ENCODE results near the gene WDR33.
A peak's percentile ranks its signal among the peaks of the same experiment; 100 is the strongest.

The WDR33 gene

GRCh38 chr2:127841466-127842178, 30.7 kb upstream of the WDR33 start:
- Histone ChIP-seq H3K4me3 (ENCODE audit: low read depth, low read length, poor library complexity, severe bottlenecking) (no peak overlapping the region), H3K9me3 (ENCODE audit: low read length) (no peaks in the 10 kb centered on the region), H2AFZ (ENCODE audit: low read length) (no peak overlapping the region), H3F3A (ENCODE audit: insufficient read depth, low read length) (no peaks in the 10 kb centered on the region), H3K79me2 (ENCODE audit: insufficient read depth, low read length) (no peaks in the 10 kb centered on the region), H3K27me3 (ENCODE audit: insufficient read depth, low read length) (no peaks in the 10 kb centered on the region), H4K20me1 (ENCODE audit: insufficient read depth, low read length) (no peaks in the 10 kb centered on the region), H3K9ac (ENCODE audit: low read length) (no peak overlapping the region), H3K36me3 (ENCODE audit: insufficient read depth, low read length) (peaks cover 26% of the 10 kb centered on the region), H3K4me2 (ENCODE audit: low read length) (no peak overlapping the region), H3K27ac (ENCODE audit: low read depth, low read length, poor library complexity, severe bottlenecking) (no peak overlapping the region), H3K4me1 (ENCODE audit: insufficient read depth, low read length, severe bottlenecking) (no peaks in the 10 kb centered on the region), H3K9me2 (ENCODE audit: low read depth, low read length) (no peaks in the 10 kb centered on the region)
- no peak for TF ChIP-seq EZH2 (IDR thresholded peaks at IDR 0.05; ENCODE audit: borderline replicate concordance, low read length)
- TF ChIP-seq, protein P1, sequence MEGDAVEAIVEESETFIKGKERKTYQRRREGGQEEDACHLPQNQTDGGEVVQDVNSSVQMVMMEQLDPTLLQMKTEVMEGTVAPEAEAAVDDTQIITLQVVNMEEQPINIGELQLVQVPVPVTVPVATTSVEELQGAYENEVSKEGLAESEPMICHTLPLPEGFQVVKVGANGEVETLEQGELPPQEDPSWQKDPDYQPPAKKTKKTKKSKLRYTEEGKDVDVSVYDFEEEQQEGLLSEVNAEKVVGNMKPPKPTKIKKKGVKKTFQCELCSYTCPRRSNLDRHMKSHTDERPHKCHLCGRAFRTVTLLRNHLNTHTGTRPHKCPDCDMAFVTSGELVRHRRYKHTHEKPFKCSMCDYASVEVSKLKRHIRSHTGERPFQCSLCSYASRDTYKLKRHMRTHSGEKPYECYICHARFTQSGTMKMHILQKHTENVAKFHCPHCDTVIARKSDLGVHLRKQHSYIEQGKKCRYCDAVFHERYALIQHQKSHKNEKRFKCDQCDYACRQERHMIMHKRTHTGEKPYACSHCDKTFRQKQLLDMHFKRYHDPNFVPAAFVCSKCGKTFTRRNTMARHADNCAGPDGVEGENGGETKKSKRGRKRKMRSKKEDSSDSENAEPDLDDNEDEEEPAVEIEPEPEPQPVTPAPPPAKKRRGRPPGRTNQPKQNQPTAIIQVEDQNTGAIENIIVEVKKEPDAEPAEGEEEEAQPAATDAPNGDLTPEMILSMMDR (IDR thresholded peaks at IDR 0.05; ENCODE audit: low read length) = no peak

DNA sequence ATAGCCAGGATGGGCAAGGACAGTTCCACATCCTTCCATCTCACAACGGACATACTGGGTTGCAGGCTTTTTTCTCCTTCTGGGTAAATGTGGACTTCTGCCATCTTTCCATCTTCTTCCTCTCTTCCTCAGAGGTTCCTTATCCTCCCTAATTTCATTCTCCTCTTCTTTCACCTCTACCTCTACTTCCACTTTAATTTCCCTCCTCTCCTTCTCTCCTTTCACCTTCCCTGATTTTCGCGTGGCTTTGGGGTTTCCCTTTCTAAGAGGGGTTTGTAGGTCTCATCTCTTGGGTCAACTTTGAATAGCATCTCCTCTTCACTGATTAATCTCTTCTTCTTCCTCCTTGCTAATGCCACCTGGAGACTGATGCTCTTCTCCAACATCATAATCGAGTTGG, 29.9 kb upstream of the WDR33 start:
- H2AFZ ChIP-seq (ENCODE audit: low read length) = no peak overlapping the region
- H3K4me1 ChIP-seq (ENCODE audit: insufficient read depth, low read length, severe bottlenecking) = no peaks in the 10 kb centered on the region
- no peaks in the 10 kb centered on the region for H3F3A ChIP-seq (ENCODE audit: insufficient read depth, low read length)
- H3K4me2 ChIP-seq (ENCODE audit: low read length) = no peak overlapping the region
- H3K4me3 ChIP-seq (ENCODE audit: low read depth, low read length, poor library complexity, severe bottlenecking) = no peak overlapping the region
- H3K9ac ChIP-seq (ENCODE audit: low read length) = no peak overlapping the region
- H3K36me3 ChIP-seq (ENCODE audit: insufficient read depth, low read length) = peaks cover 20% of the 10 kb centered on the region
- H4K20me1 ChIP-seq (ENCODE audit: insufficient read depth, low read length) = no peaks in the 10 kb centered on the region
- no peaks in the 10 kb centered on the region for H3K9me3 ChIP-seq (ENCODE audit: low read length)
- H3K79me2 ChIP-seq (ENCODE audit: insufficient read depth, low read length) = no peaks in the 10 kb centered on the region
- H3K9me2 ChIP-seq (ENCODE audit: low read depth, low read length) = no peaks in the 10 kb centered on the region
- TF ChIP-seq, protein P1 (IDR thresholded peaks at IDR 0.05; ENCODE audit: low read length) = no peak
- no peak for TF ChIP-seq EZH2 (IDR thresholded peaks at IDR 0.05; ENCODE audit: borderline replicate concordance, low read length)
- H3K27ac ChIP-seq (ENCODE audit: low read depth, low read length, poor library complexity, severe bottlenecking) = no peak overlapping the region
- H3K27me3 ChIP-seq (ENCODE audit: insufficient read depth, low read length) = no peaks in the 10 kb centered on the region

GRCh38 chr2:127834951-127835350, 24.0 kb upstream of the WDR33 start:
- no peak for TF ChIP-seq EZH2 (IDR thresholded peaks at IDR 0.05; ENCODE audit: borderline replicate concordance, low read length)
- TF ChIP-seq, protein P1 (IDR thresholded peaks at IDR 0.05; ENCODE audit: low read length) = no peak
- Histone ChIP-seq H3K27ac (ENCODE audit: low read depth, low read length, poor library complexity, severe bottlenecking) (peak overlapping the region; percentile 65), H3K27me3 (ENCODE audit: insufficient read depth, low read length) (no peaks in the 10 kb centered on the region), H3K4me3 (ENCODE audit: low read depth, low read length, poor library complexity, severe bottlenecking) (no peak overlapping the region), H3K79me2 (ENCODE audit: insufficient read depth, low read length) (no peaks in the 10 kb centered on the region), H4K20me1 (ENCODE audit: insufficient read depth, low read length) (no peaks in the 10 kb centered on the region), H3K9ac (ENCODE audit: low read length) (no peak overlapping the region), H3K9me2 (ENCODE audit: low read depth, low read length) (no peaks in the 10 kb centered on the region), H2AFZ (ENCODE audit: low read length) (peak overlapping the region; percentile 30; the same call in 1 of the 2 replicates), H3K4me2 (ENCODE audit: low read length) (no peak overlapping the region), H3K36me3 (ENCODE audit: insufficient read depth, low read length) (no peaks in the 10 kb centered on the region), H3F3A (ENCODE audit: insufficient read depth, low read length) (no peaks in the 10 kb centered on the region; the same call in 1 of the 2 replicates), H3K4me1 (ENCODE audit: insufficient read depth, low read length, severe bottlenecking) (peaks cover 41% of the 10 kb centered on the region), H3K9me3 (ENCODE audit: low read length) (no peaks in the 10 kb centered on the region)

All from OCI-LY1 (cell line).